HT-29 (cell line): ENCODE measurements around the gene ZNF664. TPM values are rescaled to one million over a fixed set of nuclear protein-coding genes. Genes with fewer than 3 reads are reported as not detected.

ENCODE experiments used
- DNase-seq: peaks from one replicate; pipeline ENCODE4 v3.0.0-alpha.2; 2015; ENCODE audit warnings: low spot score
- total RNA-seq: library from RNA; depleted of rRNA; stranded (reverse); fragments of >200 nt; shearing (Covaris generic); gene quantifications from 2 replicates; pipeline ENCODE4 v1.2.3, GENCODE V29; 2014

ZNF664 gene
- total RNA-seq, 1 experiment from 2014 or later: 86.7 TPM

DNA sequence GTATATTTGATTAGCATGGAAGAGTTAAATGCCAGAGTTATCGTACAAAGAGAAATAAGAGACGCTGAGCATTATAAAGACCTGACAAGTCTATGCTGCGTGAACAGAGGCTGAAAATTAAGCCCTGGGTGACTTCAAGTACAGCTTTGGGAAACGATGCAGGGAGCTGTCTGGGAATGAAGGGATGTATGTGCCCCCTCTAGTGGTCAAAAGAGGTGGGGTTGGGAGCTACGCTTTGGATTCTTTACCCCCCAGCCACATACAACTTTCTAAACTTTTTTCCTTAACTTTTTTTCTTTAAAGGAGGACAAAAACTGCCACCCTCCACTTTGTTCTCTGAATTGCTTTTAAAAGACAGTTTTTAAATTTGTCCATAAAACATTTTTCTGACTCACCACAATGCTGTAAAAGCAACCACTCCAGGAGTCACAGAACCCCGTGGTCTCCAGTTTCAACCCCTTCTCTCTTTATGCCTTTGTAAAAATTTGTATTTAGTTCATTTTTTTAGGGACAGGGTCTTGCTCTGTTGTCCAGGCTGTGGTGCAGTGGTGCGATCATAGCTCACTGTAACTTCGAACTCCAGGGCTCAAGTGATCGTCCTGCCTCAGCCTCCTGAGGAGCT lies 59.4 kb downstream of the ZNF664 start:
- peak; percentile 66 for DNase-seq

DNA sequence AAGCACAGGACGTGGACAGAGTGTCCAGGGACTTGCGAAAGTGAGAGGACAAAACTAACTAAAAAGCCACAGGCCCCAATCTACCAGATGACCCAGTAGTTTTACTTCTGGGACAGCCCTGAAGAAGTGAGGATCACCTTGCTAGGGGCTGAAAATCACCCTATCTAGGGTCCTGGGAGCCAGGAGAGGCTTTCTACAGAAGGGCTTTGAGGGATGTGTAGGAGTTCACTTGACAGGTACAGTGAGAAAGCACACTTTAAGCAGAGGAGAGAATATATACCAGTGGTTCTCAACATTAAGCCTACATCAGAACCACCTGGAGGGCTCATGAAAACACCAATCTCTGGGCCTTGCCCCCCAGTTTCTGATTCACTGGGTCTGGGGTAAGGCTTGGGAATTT lies 60.8 kb downstream of the ZNF664 start:
- no peak for DNase-seq

DNA sequence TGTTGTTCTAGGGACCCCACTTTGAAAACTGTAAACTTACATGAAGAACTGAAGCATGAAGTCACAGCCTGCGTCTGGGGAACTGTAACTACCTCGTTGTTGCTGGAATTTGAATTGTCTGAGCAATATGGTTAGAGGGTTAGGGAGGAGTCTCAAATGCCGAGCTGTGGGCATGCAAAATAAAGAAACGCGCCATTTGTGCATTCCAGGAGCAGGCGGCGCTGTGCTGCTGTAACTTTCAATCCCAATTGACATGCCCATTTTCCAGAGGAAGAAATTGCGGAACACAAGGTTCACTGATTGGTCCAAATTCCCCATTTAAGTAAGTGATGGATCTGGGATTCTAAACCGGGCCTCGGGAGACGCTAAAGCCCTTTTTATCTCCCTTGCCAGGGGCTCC lies 61.3 kb downstream of the ZNF664 start:
- DNase-seq: no peak

DNA sequence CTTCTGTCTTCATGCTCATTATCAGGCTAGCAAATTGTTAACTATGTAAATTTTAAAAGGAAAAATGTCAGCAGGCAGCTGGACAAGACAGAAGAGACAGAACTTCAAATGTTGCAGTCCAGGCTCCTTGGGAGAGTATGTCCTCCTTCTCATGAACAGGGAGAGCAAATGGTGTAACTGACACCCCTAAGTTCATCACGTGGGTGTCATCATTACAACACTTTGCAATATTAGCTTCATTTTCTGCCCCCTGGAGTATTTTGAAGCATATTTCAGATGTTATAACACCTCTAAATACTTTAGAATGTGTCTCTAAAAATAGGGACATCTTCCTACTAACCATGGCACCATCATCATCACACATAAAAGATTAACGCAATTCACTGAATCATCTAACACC lies 62.1 kb downstream of the ZNF664 start:
- no peak for DNase-seq

DNA sequence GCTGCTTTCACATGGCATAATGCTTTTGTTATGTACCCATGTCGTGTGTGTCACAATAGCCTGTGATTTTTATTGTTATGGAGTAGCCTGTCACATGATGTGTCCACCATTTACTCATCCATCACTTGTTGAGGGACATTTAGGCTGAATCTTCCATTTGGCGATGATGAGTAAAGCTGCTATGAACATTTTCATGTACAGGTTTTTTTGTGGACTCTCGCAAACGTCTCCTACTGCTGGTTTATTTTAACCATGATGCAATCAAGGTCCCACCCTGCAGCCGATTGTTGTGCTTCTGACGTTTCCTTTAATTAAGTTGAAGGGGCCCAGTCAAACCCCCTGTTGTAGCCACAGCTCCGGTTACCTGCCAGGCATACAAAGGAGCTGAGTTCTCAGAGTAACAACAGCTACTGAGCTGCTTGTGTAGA lies 63.2 kb downstream of the ZNF664 start:
- DNase-seq: no peak

- peak; percentile 45 for DNase-seq
These were observed 63.7 kb downstream of the ZNF664 start for GRCh38 chr12:124036657-124037109.

- no peak for DNase-seq
These were observed 64.3 kb downstream of the ZNF664 start for GRCh38 chr12:124037331-124037730.

GRCh38 chr12:124039276-124039675 lies 66.3 kb downstream of the ZNF664 start:
- DNase-seq: no peak

DNA sequence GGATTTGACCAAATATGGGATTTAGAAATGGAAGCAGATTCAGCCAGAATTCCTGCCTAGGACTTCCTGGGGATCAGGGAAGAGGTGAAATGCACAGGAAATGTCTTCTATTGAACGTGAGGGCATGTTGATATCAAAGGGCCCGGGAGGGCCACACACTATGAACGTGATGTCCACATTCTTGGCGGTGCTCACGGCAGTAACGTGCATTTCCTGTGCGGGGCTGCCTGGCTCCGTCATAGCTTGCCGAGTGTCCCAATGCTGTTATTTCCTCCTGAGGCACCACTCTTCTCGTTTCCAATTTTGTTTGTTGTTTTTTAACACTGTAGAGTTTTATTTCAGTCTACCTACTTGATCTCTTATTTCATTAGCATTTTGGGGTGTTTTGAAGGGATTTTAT lies 67.3 kb downstream of the ZNF664 start:
- DNase-seq: no peak

- DNase-seq: no peak
These were observed 67.7 kb downstream of the ZNF664 start for GRCh38 chr12:124040737-124041136.

- no peak for DNase-seq
These were observed 68.9 kb downstream of the ZNF664 start for GRCh38 chr12:124041907-124042306.

GRCh38 chr12:124044021-124044420 lies 71.0 kb downstream of the ZNF664 start:
- no peak for DNase-seq

DNA sequence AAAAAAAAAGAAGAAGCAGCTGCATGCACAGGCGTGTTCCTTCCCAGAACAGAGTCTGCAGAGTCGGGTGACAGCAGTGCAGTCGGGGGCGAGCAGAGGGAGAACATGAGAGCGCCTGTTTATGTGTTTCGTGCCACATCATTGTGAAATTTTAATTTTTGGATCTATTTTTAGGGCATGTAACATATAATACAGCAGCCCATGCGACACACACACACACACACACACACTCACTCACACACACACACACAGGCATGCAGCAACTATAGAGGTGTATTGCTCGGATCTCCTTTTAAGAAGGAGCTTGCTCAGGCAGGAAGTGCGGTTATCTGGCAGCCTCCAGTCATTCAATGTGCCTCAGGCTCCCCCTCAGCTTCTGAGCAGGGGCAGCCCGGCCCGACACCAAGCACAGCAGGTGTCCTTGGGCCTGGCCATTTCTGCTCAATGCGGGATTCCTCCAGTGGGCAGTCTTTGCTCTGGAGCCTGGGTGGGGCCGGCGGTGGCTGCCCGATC lies 71.8 kb downstream of the ZNF664 start:
- no peak for DNase-seq

DNA sequence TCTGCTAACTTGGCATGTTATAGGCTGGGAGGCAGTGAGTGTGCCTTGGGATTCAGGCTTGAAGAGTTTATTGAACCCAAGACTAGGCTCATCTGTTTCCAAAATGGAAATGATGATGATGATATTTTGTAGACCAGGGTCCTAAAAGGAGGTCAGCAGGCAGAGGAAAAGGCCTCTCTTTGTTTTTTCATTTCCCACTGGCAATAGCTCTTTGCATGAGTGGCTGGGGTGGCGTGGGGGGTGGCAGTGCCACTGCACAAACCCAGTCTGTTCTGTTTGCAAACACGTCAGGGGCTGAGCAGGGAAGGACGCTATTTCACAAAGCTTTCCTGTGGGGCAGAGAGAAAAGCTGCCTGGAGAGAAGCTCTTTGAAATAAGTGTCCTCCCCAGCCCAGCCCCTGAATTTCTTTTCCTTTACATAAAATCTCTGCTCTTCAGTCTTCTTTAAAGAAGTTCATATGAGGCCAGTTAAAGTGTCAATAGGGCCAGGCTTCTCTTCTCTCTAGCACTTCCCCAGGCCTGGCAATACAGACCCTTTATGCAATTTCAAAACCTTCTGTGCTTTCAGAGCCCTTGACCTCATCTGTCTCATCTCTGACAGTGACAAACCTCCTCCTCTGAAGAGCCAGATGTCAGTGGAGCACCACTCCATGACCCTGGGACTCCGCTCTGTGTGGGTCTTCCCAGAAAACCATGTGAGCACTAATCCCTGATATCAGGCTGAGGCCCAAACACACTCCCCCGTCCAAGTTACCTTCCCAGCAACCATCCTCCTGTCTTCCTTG lies 72.8 kb downstream of the ZNF664 start:
- DNase-seq: no peak

DNA sequence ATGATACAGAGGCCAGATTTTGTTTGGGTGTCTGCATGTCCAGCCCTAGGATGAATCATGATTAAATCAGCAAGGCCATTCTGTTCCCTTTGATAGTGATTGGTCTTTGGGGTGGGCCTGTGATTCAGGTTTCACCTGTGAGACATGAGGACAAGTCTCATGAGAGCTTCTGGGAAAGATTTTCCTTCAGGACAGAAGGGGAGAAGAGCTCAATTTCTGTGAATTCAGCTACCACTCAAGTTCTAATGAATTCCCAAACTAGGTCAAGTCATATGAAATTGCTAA lies 73.4 kb downstream of the ZNF664 start:
- no peak for DNase-seq

GRCh38 chr12:124047045-124047566 lies 74.1 kb downstream of the ZNF664 start:
- DNase-seq: no peak

DNA sequence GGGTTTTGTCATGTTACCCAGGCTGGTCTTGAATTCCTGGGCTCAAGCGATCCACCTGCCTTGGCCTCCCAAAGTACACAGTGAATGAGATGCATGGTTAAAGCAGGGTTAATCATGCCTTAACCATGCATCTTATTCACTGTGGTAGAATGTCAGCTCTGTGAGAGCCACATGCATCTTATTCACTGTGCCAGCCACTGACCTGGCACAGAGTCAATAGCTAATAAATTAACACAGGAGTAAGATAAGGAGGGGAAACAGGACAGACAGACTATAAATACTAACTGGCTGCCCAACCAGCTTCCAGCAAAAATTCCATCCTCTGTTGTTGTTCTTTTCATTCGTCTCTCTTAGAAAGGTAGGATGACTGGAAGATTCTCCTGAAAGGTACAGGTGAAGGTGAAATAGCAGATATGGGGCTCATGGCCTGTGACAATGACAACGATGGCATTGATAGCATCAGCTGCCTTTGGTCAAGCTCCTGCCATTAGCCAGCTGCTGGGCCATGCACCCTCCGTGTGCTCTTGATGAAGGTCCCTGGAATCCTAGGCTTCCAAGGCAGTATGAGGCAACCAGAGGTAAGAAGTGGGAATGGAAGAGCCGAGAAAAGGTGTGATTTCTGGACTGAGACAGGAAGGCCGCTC lies 76.6 kb downstream of the ZNF664 start:
- DNase-seq: no peak

DNA sequence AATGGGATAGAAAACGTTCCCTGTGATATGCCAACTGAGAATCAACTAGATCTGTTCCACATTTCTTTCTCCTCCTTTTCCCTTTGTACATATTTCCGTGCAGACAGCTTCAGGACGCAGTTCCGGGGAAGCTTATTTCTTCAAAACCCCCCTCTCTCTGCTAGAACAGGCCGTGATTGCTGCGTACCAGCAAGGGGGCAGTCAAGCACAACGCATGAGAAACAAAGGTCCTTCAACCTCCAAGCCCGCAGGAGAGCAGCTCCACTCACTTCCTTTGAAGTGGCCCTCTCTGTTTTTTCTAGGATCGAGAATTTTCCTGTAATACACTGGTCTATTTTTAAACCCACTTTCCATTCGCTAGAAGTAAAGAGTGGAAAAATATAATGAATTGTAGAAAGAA lies 80.8 kb downstream of the ZNF664 start:
- peak; percentile 29 for DNase-seq

GRCh38 chr12:124055066-124055465 lies 82.1 kb downstream of the ZNF664 start:
- no peak for DNase-seq

DNA sequence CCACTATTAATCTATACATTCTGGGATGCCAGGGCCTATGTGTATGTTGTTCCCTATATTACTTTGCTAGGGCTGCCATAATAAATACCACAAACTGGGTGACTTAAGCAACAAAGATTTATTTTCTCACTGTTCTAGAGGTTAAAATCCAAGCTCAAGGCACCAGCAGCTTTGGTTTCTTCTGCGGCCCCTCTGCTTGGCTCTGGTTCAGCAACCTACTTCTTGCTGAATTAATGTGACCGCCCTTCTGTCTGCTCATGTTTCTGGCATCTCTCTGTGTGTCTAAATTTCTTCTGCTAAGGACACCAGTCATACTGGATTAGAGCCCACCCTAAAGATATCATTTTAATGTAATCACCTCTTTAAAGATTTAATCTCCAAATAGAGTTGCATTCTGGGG lies 84.7 kb downstream of the ZNF664 start:
- no peak for DNase-seq

DNA sequence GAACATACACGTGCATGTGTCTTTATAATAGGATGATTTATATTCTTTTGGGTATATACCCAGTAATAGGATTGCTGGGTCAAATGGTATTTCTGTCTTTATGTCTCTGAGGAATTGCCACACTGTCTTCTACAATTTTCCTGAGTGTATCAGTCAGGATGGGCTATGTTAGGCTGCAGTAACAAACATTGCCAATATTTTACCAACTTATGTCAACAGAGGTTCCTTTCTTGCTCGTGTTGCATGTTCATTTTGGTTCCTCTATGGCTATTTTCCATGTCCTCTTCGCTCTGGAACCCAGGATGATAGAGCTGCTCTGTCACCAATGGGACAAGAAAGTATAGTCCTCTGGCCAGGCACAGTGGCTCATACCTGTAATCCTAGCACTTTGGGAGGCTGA lies 86.7 kb downstream of the ZNF664 start:
- DNase-seq: no peak
